ENCODE results near the gene SLC17A9.

SLC17A9 gene

DNA sequence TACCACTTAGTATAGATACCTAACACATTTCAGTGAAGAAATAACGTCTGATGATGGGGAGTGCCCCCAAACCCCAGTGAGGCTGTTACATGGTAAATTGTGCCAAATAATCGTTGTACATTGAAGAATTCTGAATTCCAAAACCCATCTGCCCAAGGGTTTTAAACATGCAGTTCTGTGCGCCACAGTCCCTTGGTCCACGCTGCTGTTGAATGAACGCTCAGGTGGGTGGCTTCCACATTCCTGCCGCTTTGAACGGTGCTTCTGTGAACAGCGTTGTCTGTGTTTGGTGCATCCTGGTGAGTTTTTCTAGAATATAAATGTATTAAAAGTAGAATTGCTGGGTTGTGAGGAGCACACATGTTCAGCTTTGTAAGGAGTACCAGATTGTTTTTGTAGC is 11.6 kb upstream of the SLC17A9 start:
- Histone ChIP-seq H3K4me3 (ENCODE audit: low read depth, low read length) (no peak overlapping the region), H3K36me3 (replicated peaks) (peaks cover 28% of the 10 kb centered on the region), H3K27ac (no peak overlapping the region), H3K27me3 (replicated peaks) (no peaks in the 10 kb centered on the region)
- TF ChIP-seq, protein P1, sequence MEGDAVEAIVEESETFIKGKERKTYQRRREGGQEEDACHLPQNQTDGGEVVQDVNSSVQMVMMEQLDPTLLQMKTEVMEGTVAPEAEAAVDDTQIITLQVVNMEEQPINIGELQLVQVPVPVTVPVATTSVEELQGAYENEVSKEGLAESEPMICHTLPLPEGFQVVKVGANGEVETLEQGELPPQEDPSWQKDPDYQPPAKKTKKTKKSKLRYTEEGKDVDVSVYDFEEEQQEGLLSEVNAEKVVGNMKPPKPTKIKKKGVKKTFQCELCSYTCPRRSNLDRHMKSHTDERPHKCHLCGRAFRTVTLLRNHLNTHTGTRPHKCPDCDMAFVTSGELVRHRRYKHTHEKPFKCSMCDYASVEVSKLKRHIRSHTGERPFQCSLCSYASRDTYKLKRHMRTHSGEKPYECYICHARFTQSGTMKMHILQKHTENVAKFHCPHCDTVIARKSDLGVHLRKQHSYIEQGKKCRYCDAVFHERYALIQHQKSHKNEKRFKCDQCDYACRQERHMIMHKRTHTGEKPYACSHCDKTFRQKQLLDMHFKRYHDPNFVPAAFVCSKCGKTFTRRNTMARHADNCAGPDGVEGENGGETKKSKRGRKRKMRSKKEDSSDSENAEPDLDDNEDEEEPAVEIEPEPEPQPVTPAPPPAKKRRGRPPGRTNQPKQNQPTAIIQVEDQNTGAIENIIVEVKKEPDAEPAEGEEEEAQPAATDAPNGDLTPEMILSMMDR (IDR thresholded peaks at IDR 0.05; ENCODE audit: low read depth, low read length, missing control alignments) = no peak
- no peak for DNase-seq
- in situ Hi-C loops (cut with HindIII; ENCODE audit: low pct_ligation_motif_present, low sequenced_read_pairs) = no loop called here

DNA sequence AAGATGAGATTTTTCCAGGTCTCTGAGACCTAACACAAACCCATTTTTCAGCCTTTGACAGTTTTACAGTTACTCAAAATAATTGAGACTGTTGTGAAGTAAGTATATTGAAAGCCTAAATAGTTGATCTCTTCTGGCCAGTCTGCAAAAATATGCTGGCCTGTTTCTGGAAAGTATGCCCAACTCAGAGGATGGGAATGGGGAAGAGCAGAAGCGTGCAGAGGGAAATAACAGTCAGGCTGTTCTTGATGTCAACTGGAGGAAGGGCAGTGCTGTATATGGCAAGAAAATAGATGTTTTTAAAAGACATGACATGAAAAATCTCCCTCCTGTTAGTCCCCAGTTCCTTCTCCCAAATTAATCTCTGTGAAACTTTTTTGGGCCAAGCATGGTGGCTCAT is 10.7 kb upstream of the SLC17A9 start:
- no peak for DNase-seq
- Histone ChIP-seq H3K27ac (no peak overlapping the region), H3K36me3 (replicated peaks) (peaks cover 36% of the 10 kb centered on the region), H3K4me3 (ENCODE audit: low read depth, low read length) (no peak overlapping the region), H3K27me3 (replicated peaks) (no peaks in the 10 kb centered on the region)
- in situ Hi-C loops (cut with HindIII; ENCODE audit: low pct_ligation_motif_present, low sequenced_read_pairs) = no loop called here
- TF ChIP-seq, protein P1 (IDR thresholded peaks at IDR 0.05; ENCODE audit: low read depth, low read length, missing control alignments) = no peak

DNA sequence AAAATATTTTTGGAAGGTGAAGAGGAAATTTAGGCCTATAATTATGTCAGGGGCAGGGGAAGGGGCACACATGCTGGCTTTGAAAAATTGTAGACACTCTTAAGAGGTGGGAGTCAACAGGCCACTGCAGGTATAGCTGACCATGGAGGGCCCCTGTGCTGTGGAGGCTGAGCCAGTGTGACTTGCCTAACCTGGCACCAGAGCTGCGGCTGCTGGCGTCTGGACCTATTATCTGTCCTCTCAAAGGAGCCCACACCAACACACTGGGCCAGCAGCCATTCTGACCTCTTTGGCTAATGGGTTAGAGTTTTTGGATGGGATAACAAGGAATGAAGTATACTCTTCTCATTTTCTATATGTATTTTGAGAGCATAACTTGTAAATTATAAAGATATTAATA is 10.1 kb upstream of the SLC17A9 start:
- in situ Hi-C loops (cut with HindIII; ENCODE audit: low pct_ligation_motif_present, low sequenced_read_pairs) = no loop called here
- peaks cover 43% of the 10 kb centered on the region for H3K36me3 ChIP-seq (replicated peaks)
- no peak overlapping the region for H3K27ac ChIP-seq

DNA sequence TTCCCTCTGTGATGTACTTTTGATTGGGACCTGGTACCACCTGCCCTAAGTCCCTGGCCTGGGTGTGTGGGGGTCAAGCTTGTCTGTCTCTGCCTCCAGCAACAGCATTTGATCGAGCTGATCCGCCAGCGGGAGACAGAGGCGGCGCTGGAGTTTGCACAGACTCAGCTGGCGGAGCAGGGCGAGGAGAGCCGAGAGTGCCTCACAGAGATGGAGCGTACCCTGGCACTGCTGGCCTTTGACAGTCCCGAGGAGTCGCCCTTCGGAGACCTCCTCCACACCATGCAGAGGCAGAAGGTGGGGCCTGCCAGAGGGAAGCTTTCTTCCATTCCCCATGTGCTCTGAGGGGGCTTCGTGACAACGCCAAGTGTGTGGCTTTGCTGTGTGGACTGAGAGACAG is 9.1 kb upstream of the SLC17A9 start:
- Histone ChIP-seq H3K27ac (no peak overlapping the region), H3K36me3 (replicated peaks) (peaks cover 47% of the 10 kb centered on the region), H3K4me3 (ENCODE audit: low read depth, low read length) (no peak overlapping the region), H3K27me3 (replicated peaks) (no peaks in the 10 kb centered on the region)
- in situ Hi-C loops (cut with HindIII; ENCODE audit: low pct_ligation_motif_present, low sequenced_read_pairs) = no loop called here
- TF ChIP-seq, protein P1 (IDR thresholded peaks at IDR 0.05; ENCODE audit: low read depth, low read length, missing control alignments) = no peak
- no peak for DNase-seq

More for the DNA sequence above, 10.1 kb upstream of the SLC17A9 start:
- TF ChIP-seq, protein P1 (IDR thresholded peaks at IDR 0.05; ENCODE audit: low read depth, low read length, missing control alignments) = no peak
- Histone ChIP-seq H3K4me3 (ENCODE audit: low read depth, low read length) (no peak overlapping the region), H3K27me3 (replicated peaks) (no peaks in the 10 kb centered on the region)
- no peak for DNase-seq

DNA sequence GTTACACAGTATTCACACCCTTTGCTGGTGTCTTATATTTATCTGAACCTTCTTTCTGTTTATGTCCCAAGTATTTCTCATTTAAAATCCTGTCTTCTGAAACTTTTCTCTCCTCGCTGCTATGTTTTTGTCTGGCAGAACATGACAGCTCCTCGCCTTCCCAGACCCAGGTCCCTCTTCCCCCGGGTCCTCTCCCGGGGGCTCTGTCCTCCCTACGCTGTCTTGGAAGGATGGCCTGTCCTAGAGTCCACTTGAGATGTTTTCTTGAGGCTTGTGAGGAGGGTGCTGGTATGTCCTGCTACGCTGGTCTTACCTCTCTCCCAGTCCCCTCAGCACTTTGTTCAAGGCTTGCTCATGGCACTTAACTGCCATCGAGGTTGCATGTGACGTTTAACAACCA is 8.3 kb upstream of the SLC17A9 start:
- Histone ChIP-seq H3K36me3 (replicated peaks) (peaks cover 51% of the 10 kb centered on the region), H3K27ac (no peak overlapping the region), H3K27me3 (replicated peaks) (no peaks in the 10 kb centered on the region), H3K4me3 (ENCODE audit: low read depth, low read length) (no peak overlapping the region)
- in situ Hi-C loops (cut with HindIII; ENCODE audit: low pct_ligation_motif_present, low sequenced_read_pairs) = no loop called here
- TF ChIP-seq, protein P1 (IDR thresholded peaks at IDR 0.05; ENCODE audit: low read depth, low read length, missing control alignments) = no peak
- no peak for DNase-seq

DNA sequence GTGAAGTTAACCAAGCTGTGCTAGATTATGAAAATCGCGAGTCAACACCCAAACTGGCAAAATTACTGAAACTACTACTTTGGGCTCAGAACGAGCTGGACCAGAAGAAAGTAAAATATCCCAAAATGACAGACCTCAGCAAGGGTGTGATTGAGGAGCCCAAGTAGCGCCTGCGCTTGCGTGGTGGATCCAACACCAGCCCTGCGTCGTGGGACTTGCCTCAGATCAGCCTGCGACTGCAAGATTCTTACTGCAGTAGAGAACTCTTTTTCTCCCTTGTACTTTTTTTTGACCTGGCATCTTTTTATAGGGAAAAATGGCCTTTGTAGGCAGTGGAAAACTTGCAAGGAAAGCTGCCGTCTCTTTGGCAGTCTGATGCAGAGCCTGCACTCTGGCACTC is 7.8 kb upstream of the SLC17A9 start:
- in situ Hi-C loops (cut with HindIII; ENCODE audit: low pct_ligation_motif_present, low sequenced_read_pairs) = no loop called here
- Histone ChIP-seq H3K4me3 (ENCODE audit: low read depth, low read length) (no peak overlapping the region), H3K36me3 (replicated peaks) (peaks cover 56% of the 10 kb centered on the region), H3K27ac (no peak overlapping the region), H3K27me3 (replicated peaks) (no peaks in the 10 kb centered on the region)
- TF ChIP-seq, protein P1 (IDR thresholded peaks at IDR 0.05; ENCODE audit: low read depth, low read length, missing control alignments) = no peak
- DNase-seq = no peak
